Mucosa of descending colon (tissue), 3 donors: ENCODE measurements around the gene KCNF1. TPM values are rescaled to one million over a fixed set of nuclear protein-coding genes. Genes with fewer than 3 reads are reported as not detected.
A peak's percentile ranks its signal among the peaks of the same experiment; 100 is the strongest.

Experiments used
- ATAC-seq: fragments of 200-7000 bp; cut with Tn5 transposase; one replicate; pipeline ENCODE4 v1.9.1; 2020; ENCODE audit warnings: mild to moderate bottlenecking, moderate library complexity
- DNase-seq, 3 donors: peaks; one replicate each; pipeline ENCODE4 v3.0.0-alpha.2; 2020
- H3K36me3 ChIP-seq: fragments of 200-600 bp; one replicate; pipeline ENCODE4 v1.8.0; 2021; ENCODE audit warnings: low read depth, mild to moderate bottlenecking
- H3K4me1 ChIP-seq: fragments of 200-600 bp; one replicate; pipeline ENCODE4 v1.8.0; 2021; ENCODE audit warnings: low read depth, mild to moderate bottlenecking
- H3K4me3 ChIP-seq: fragments of 200-600 bp; one replicate; pipeline ENCODE4 v1.8.0; 2021; ENCODE audit warnings: mild to moderate bottlenecking
- H3K9me3 ChIP-seq: fragments of 200-600 bp; one replicate; pipeline ENCODE4 v1.8.0; 2021; ENCODE audit warnings: mild to moderate bottlenecking
- CTCF ChIP-seq: fragments of 200-600 bp; IDR thresholded peaks from one replicate; pipeline ENCODE4 v1.8.0; 2022; ENCODE audit warnings: antibody characterized with exemption, mild to moderate bottlenecking
- intact Hi-C, 2 donors: fragments of 100-400 bp; cut with DNase I in 1 of 2; cut with micrococcal nuclease in 1 of 2; formaldehyde crosslinking; loops; one replicate each; pipeline versions ENCODE4 v1.11.0 to v1.11.1; 2022; cut with DNase I, micrococcal nuclease
- total RNA-seq, 3 donors: library from RNA; stranded (reverse); fragmentation: NEBNext Ultra II Directional in 2 of 3; extraction: Animal tissue kit (Norgen Biotek cat#: 25700) in 2 of 3; gene quantifications; one replicate each; pipeline versions ENCODE4 v1.2.1 to v1.2.4, GENCODE V29; 2021 to 2023
- donor health status: DM: no; HTN: no; CAD: no; lungs with moderate emphysema.
- donor health status: DM: no; HTN: no; CAD: no.
- donor health status: DM: no; HTN: yes; CAD: no.

Gene KCNF1
- total RNA-seq, 3 donors from 2014 or later: 0.32 to 0.99 (median 0.78) TPM

- Histone ChIP-seq H3K9me3 (no peaks in the 10 kb centered on the region), H3K36me3 (no peaks in the 10 kb centered on the region), H3K4me1 (peaks cover 10% of the 10 kb centered on the region), H3K4me3 (no peak overlapping the region)
- no peak for TF ChIP-seq CTCF
- peak; percentile 80 for ATAC-seq
- intact Hi-C loops: no loop called here
- DNase-seq: peak in 2 of 3 donors; percentile 61 to 73
These were observed 11.3 kb upstream of the KCNF1 start for GRCh38 chr2:10900216-10901109.

GRCh38 chr2:10901160-10901939, 10.4 kb upstream of the KCNF1 start:
- DNase-seq: peak in 2 of 3 donors; percentile 28 to 73
- intact Hi-C loops: no loop called here
- Histone ChIP-seq H3K4me3 (no peak overlapping the region), H3K9me3 (no peaks in the 10 kb centered on the region), H3K36me3 (no peaks in the 10 kb centered on the region), H3K4me1 (peaks cover 10% of the 10 kb centered on the region)
- peak; percentile 94 for ATAC-seq
- no peak for TF ChIP-seq CTCF

GRCh38 chr2:10903861-10904210, 7.9 kb upstream of the KCNF1 start:
- DNase-seq (no peak), ATAC-seq (no peak)
- Histone ChIP-seq H3K36me3 (no peaks in the 10 kb centered on the region), H3K4me1 (peaks cover 10% of the 10 kb centered on the region), H3K4me3 (no peak overlapping the region), H3K9me3 (no peaks in the 10 kb centered on the region)
- TF ChIP-seq CTCF: no peak
- intact Hi-C loops: no loop called here

GRCh38 chr2:10904455-10904854, 7.3 kb upstream of the KCNF1 start:
- intact Hi-C loops: no loop called here

More at GRCh38 chr2:10904455-10904854, 7.3 kb upstream of the KCNF1 start:
- no peak for DNase-seq
- Histone ChIP-seq H3K9me3 (no peaks in the 10 kb centered on the region), H3K4me1 (peaks cover 10% of the 10 kb centered on the region), H3K36me3 (no peaks in the 10 kb centered on the region), H3K4me3 (no peak overlapping the region)
- no peak for TF ChIP-seq CTCF
- no peak for ATAC-seq
